Mesenchymal stem cell (in vitro differentiated cells and primary cell): ENCODE results near the gene PPL.

ENCODE experiments used
- DNase-seq: peaks from one replicate; pipeline ENCODE4 v3.0.0-alpha.2; 2013
- H2AFZ ChIP-seq: one replicate; pipeline ENCODE4 v1.6.1; 2013; ENCODE audit warnings: low read depth, mild to moderate bottlenecking, control low read depth, inconsistent platforms, low read length, moderate library complexity
- H2AK5ac ChIP-seq: 2 replicates; pipeline ENCODE4 v1.6.1; 2013; ENCODE audit warnings: low read length, moderate library complexity, mild to moderate bottlenecking, inconsistent platforms; ENCODE audit not compliant: severe bottlenecking
- H2BK120ac ChIP-seq: one replicate; pipeline ENCODE4 v1.6.1; 2013; ENCODE audit warnings: low read depth, mild to moderate bottlenecking, inconsistent platforms, low read length, moderate library complexity
- H2BK12ac ChIP-seq, 2 experiments: one replicate each; pipeline ENCODE4 v1.6.1; 2013; ENCODE audit warnings: inconsistent platforms in 2 of 2, low read length in 2 of 2, mild to moderate bottlenecking in 2 of 2, moderate library complexity in 2 of 2, control low read depth in 1 of 2
- H2BK15ac ChIP-seq: one replicate; pipeline ENCODE4 v1.6.1; 2013; ENCODE audit warnings: mild to moderate bottlenecking, low read depth, inconsistent platforms; ENCODE audit not compliant: poor library complexity, severe bottlenecking
- H2BK5ac ChIP-seq: 2 replicates; pipeline ENCODE4 v1.6.1; 2013; ENCODE audit warnings: low read depth, mild to moderate bottlenecking, low read length, control low read depth, inconsistent platforms; ENCODE audit not compliant: poor library complexity, severe bottlenecking
- H3K14ac ChIP-seq, 2 experiments: one replicate each; pipeline ENCODE4 v1.6.1; 2013; ENCODE audit warnings: inconsistent platforms in 2 of 2, low read length in 2 of 2, control low read depth in 1 of 2, mild to moderate bottlenecking in 1 of 2, moderate library complexity in 1 of 2
- H3K18ac ChIP-seq, 2 experiments: one replicate each; pipeline ENCODE4 v1.6.1; 2013; ENCODE audit warnings: inconsistent platforms in 2 of 2, low read length in 2 of 2, control low read depth in 1 of 2, low read depth in 1 of 2, mild to moderate bottlenecking in 1 of 2
- H3K23ac ChIP-seq, 2 experiments: one replicate each; pipeline ENCODE4 v1.6.1; 2013; ENCODE audit warnings: inconsistent platforms in 2 of 2, low read length in 2 of 2, mild to moderate bottlenecking in 2 of 2, moderate library complexity in 2 of 2, control low read depth in 1 of 2
- H3K27ac ChIP-seq: 2 replicates; pipeline ENCODE4 v1.5.1; 2013; ENCODE audit warnings: mild to moderate bottlenecking, moderate library complexity, low read length, control low read depth, inconsistent platforms; ENCODE audit not compliant: poor library complexity, severe bottlenecking
- H3K27me3 ChIP-seq, 2 experiments: 2 replicates each; pipeline versions ENCODE4 v1.6.1 to v1.7.0; 2013; ENCODE audit warnings: low read length in 2 of 2, mild to moderate bottlenecking in 2 of 2, moderate library complexity in 2 of 2, control low read depth in 1 of 2, inconsistent platforms in 1 of 2; ENCODE audit not compliant: control insufficient read depth in 1 of 2, insufficient read depth in 1 of 2
- H3K36me3 ChIP-seq, 2 experiments: 2 replicates each; pipeline versions ENCODE4 v1.6.1 to v1.7.0; 2013; ENCODE audit warnings: low read length in 2 of 2, control low read depth in 1 of 2, inconsistent platforms in 1 of 2, low read depth in 1 of 2, mild to moderate bottlenecking in 1 of 2; ENCODE audit not compliant: insufficient read depth in 2 of 2, control insufficient read depth in 1 of 2
- H3K4ac ChIP-seq, 2 experiments: one replicate each; pipeline ENCODE4 v1.6.1; 2013; ENCODE audit warnings: inconsistent platforms in 2 of 2, low read length in 2 of 2, mild to moderate bottlenecking in 2 of 2, moderate library complexity in 2 of 2, control low read depth in 1 of 2, low read depth in 1 of 2
- H3K4me1 ChIP-seq: 2 replicates; pipeline ENCODE4 v1.6.1; 2013; ENCODE audit warnings: low read depth, low read length, control low read depth; ENCODE audit not compliant: control insufficient read depth, insufficient read depth
- H3K4me2 ChIP-seq: 2 replicates; pipeline ENCODE4 v1.6.1; 2013; ENCODE audit warnings: low read length, mild to moderate bottlenecking, inconsistent platforms; ENCODE audit not compliant: poor library complexity, severe bottlenecking
- H3K4me3 ChIP-seq, 2 experiments: 2 replicates each; pipeline versions ENCODE4 v1.5.1 to v1.7.0; 2013; ENCODE audit warnings: low read length in 2 of 2, mild to moderate bottlenecking in 2 of 2, control low read depth in 1 of 2, low read depth in 1 of 2; ENCODE audit not compliant: insufficient read depth in 1 of 2
- H3K79me1 ChIP-seq: replicated peaks from 2 replicates; pipeline ENCODE4 v1.6.1; 2013; ENCODE audit warnings: mild to moderate bottlenecking, control low read depth, low read length, inconsistent platforms; ENCODE audit not compliant: poor library complexity, severe bottlenecking
- H3K9ac ChIP-seq: 2 replicates; pipeline ENCODE4 v1.7.0; 2013; ENCODE audit warnings: mild to moderate bottlenecking, low read length, moderate library complexity
- H3K9me3 ChIP-seq: 2 replicates; pipeline ENCODE4 v1.7.0; 2013; ENCODE audit warnings: mild to moderate bottlenecking, low read length; ENCODE audit not compliant: control insufficient read depth
- H4K8ac ChIP-seq: one replicate; pipeline ENCODE4 v1.6.1; 2013; ENCODE audit warnings: inconsistent platforms, mild to moderate bottlenecking, low read length, moderate library complexity
- H4K91ac ChIP-seq: one replicate; pipeline ENCODE4 v1.6.1; 2013; ENCODE audit warnings: mild to moderate bottlenecking, low read length, inconsistent platforms
- WGBS: methylation state at CpG from one replicate; pipeline ENCODE4 v1.1.7; 2013; ENCODE audit warnings: mixed read lengths; 5-methylcytosine and 5-hydroxymethylcytosine counted together

Gene PPL

DNA sequence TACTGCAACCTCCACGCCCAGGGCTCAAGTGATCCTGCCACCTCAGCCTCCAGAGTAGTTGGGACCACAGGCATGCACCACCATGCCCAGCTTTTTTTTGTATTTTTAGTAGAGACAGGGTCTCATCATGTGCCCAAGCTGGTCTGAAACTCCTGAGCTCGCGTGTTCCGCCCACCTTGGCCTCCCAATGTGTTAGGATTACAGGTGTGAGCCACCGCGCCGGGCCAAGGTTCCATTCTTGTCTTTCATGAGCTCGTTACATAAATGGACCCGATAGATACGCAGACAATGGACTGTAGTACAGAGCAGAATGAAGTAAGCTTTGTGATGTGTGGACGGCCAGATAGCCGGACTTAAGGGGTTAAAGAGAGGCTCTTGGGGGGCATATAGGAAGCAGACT, 70.4 kb downstream of the PPL start:
- no peak overlapping the region for H2BK5ac ChIP-seq
- no peak for DNase-seq
- WGBS, result 96% methylated on average over 12 of the region's 12 CpGs

DNA sequence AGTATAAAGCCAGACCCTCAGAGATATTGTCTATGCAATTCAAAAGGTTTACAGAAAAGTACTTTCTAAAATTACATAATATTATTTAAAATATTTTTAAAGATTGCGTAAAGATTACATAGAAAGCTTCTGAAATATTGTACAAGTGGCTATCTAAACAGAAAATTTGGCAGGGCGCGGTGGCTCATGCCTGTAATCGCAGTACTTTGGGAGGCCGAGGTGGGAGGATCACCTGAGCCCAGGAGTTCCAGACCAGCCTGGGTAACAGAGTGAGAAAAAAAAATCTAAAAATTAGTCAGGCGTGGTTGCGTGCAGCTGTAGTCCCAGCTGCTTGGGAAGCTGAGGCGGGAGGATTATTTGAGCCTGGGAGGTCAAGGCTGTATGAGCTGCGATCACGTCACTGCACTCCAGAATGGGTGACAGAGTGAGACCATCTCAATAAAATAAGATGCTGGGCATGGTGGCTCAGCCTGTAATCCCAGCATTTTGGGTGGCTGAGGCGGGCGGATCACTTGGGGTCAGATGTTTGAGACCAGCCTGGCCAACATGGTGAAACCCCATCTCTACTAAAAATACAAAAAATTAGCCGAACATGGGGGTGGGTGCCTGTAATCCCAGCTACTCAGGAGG, 71.6 kb downstream of the PPL start:
- H2BK120ac ChIP-seq, result no peak overlapping the region
- H3K36me3 ChIP-seq, result peaks cover 28 to 82% of the 10 kb centered on the region in 2 experiments
- H3K18ac ChIP-seq, result no peak overlapping the region
- H3K23ac ChIP-seq, result no peak overlapping the region
- no peak overlapping the region for H3K4me3 ChIP-seq
- no peak overlapping the region for H3K27ac ChIP-seq
- H3K79me1 ChIP-seq, result peaks cover 3% of the 10 kb centered on the region
- no peaks in the 10 kb centered on the region for H3K9me3 ChIP-seq
- H3K4me1 ChIP-seq, result peaks cover 37% of the 10 kb centered on the region
- H2BK5ac ChIP-seq, result no peak overlapping the region
- no peak overlapping the region for H3K4ac ChIP-seq
- no peak overlapping the region for H2BK12ac ChIP-seq
- no peak for DNase-seq
- WGBS, result 97% methylated on average over 13 of the region's 13 CpGs
- H2AFZ ChIP-seq, result no peak overlapping the region
- H2AK5ac ChIP-seq, result no peak overlapping the region
- H4K8ac ChIP-seq, result no peak overlapping the region
- H2BK15ac ChIP-seq, result no peak overlapping the region
- H3K27me3 ChIP-seq, result no peaks in the 10 kb centered on the region
- H3K4me2 ChIP-seq, result no peak overlapping the region
- H3K9ac ChIP-seq, result no peak overlapping the region
- no peak overlapping the region for H4K91ac ChIP-seq
- no peak overlapping the region for H3K14ac ChIP-seq

More for the DNA sequence above, 70.4 kb downstream of the PPL start:
- no peak overlapping the region for H2BK120ac ChIP-seq
- H3K4me1 ChIP-seq, result peaks cover 39% of the 10 kb centered on the region
- H3K4me2 ChIP-seq, result no peak overlapping the region
- H2BK12ac ChIP-seq, result no peak overlapping the region
- H3K27ac ChIP-seq, result peak overlapping the region; percentile 96
- H4K91ac ChIP-seq, result no peak overlapping the region
- no peak overlapping the region for H3K4me3 ChIP-seq
- H3K4ac ChIP-seq, result no peak overlapping the region
- H4K8ac ChIP-seq, result no peak overlapping the region
- H3K9ac ChIP-seq, result no peak overlapping the region
- H2BK15ac ChIP-seq, result no peak overlapping the region
- H3K14ac ChIP-seq, result no peak overlapping the region
- H3K79me1 ChIP-seq, result peaks cover 9% of the 10 kb centered on the region
- H3K9me3 ChIP-seq, result no peaks in the 10 kb centered on the region
- H3K18ac ChIP-seq, result no peak overlapping the region
- no peaks in the 10 kb centered on the region for H3K27me3 ChIP-seq
- H3K23ac ChIP-seq, result no peak overlapping the region
- H2AFZ ChIP-seq, result no peak overlapping the region
- peaks cover 31 to 80% of the 10 kb centered on the region in 2 experiments for H3K36me3 ChIP-seq
- H2AK5ac ChIP-seq, result peak overlapping the region; percentile 28

DNA sequence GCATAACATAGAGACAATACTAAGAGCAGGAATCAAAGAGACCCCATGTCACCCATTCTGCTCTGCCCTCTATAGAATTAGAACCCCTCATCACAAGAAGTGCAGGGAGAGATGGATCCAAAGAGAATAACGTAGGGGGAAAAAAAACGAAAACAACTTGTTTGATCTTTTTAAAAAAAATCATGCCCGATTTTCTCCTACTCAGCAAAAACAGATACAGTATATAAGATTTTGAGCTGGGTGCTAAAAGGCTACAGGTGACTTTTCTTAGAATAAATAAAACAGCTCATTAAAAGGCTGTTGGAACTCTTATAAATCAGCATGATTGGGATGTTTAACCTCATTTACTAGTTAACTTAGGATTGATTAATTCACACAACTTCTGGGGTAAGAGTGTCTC, 72.2 kb downstream of the PPL start:
- no peak overlapping the region for H2AK5ac ChIP-seq
- peaks cover 3% of the 10 kb centered on the region for H3K79me1 ChIP-seq
- peaks cover 23 to 82% of the 10 kb centered on the region in 2 experiments for H3K36me3 ChIP-seq
- H2BK15ac ChIP-seq, result no peak overlapping the region
- no peak overlapping the region for H3K27ac ChIP-seq
- H2AFZ ChIP-seq, result no peak overlapping the region
- no peak overlapping the region for H3K4me2 ChIP-seq
- H3K9ac ChIP-seq, result no peak overlapping the region
- H3K23ac ChIP-seq, result no peak overlapping the region
- H3K4me1 ChIP-seq, result peaks cover 35% of the 10 kb centered on the region
- no peak overlapping the region for H3K4ac ChIP-seq
- H2BK120ac ChIP-seq, result no peak overlapping the region
- no peaks in the 10 kb centered on the region for H3K9me3 ChIP-seq
- no peak overlapping the region for H3K4me3 ChIP-seq
- no peak overlapping the region for H4K8ac ChIP-seq
- no peak overlapping the region for H4K91ac ChIP-seq
- no peak overlapping the region for H3K18ac ChIP-seq
- H3K27me3 ChIP-seq, result no peaks in the 10 kb centered on the region
- no peak for DNase-seq
- H3K14ac ChIP-seq, result no peak overlapping the region
- no peak overlapping the region for H2BK5ac ChIP-seq
- H2BK12ac ChIP-seq, result no peak overlapping the region
- 100% methylated on average over 1 of the region's 3 CpGs for WGBS

DNA sequence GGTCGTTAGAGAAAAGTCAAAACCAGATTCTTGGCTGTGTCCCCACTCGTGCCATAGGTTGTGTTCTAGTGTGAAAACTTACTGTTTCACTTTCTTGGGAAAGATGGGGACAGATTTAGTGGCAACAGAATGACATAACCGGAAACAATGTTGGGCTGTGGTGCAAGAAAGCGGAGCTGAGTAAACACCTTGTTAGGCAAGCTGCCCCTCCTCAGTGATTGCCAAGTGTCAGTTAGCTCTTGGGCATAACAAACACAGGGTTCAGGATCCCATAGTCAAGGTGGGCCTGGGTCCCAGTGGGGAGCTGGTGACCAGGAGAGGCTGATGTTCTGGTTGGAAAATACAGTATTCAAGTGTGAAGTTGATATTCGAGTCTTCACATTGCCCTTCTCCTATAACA, 74.3 kb downstream of the PPL start:
- Histone ChIP-seq H3K27ac (no peak overlapping the region), H4K8ac (no peak overlapping the region), H3K4ac (no peak overlapping the region), H3K27me3 (no peaks in the 10 kb centered on the region), H3K36me3 (peaks cover 30 to 83% of the 10 kb centered on the region in 2 experiments), H3K18ac (no peak overlapping the region), H4K91ac (no peak overlapping the region), H3K23ac (no peak overlapping the region), H2AFZ (no peak overlapping the region), H2AK5ac (no peak overlapping the region), H2BK12ac (no peak overlapping the region), H3K79me1 (peaks cover 3% of the 10 kb centered on the region), H2BK120ac (no peak overlapping the region), H3K9me3 (no peaks in the 10 kb centered on the region), H3K4me1 (peaks cover 36% of the 10 kb centered on the region), H2BK5ac (no peak overlapping the region), H3K9ac (no peak overlapping the region), H3K14ac (no peak overlapping the region), H3K4me3 (no peak overlapping the region), H3K4me2 (no peak overlapping the region), H2BK15ac (no peak overlapping the region)
- peak; percentile 22 for DNase-seq
- WGBS, result 96% methylated on average over 4 of the region's 5 CpGs
